Keratinocyte (primary cell): ENCODE data around the gene ENTR1.
"Not testable (repeated sequence)": the region's sequence is repeated elsewhere in the genome, so short reads cannot be mapped to it uniquely, and the experiment has no call there.

ENCODE experiments used
- CTCF ChIP-seq, 3 experiments: IDR thresholded peaks in 1 of 3; conservative IDR thresholded peaks in 1 of 3; optimal IDR thresholded peaks in 1 of 3; 2 replicates in 2 of 3; 3 replicates in 1 of 3; pipeline versions ENCODE3 to v1.5.1; 2011; ENCODE audit warnings: low read length in 3 of 3, mild to moderate bottlenecking in 3 of 3, moderate library complexity in 2 of 3, control low read depth in 1 of 3, inconsistent platforms in 1 of 3; ENCODE audit not compliant: insufficient read depth in 2 of 3; ENCODE audit errors: extremely low read depth in 1 of 3
- EZH2 ChIP-seq: IDR thresholded peaks from one replicate; pipeline ENCODE4 v1.6.1; 2012; ENCODE audit warnings: inconsistent platforms, mild to moderate bottlenecking, low read length, moderate library complexity

- not testable (repeated sequence) for TF ChIP-seq CTCF (optimal IDR thresholded peaks at IDR 0.05 in 1 of 3, IDR thresholded peaks at IDR 0.05 in 1 of 3, conservative IDR thresholded peaks at IDR 0.05 in 1 of 3; ENCODE audit: extremely low read depth in 1 of 3, insufficient read depth in 2 of 3, low read length in 3 of 3); EZH2
Measured at GRCh38 chr9:136407061-136407460, 3.4 kb downstream of the ENTR1 start.
